ENCODE results near the gene ATF5. TPM values are rescaled to one million over a fixed set of nuclear protein-coding genes. Genes with fewer than 3 reads are reported as not detected.

Gene ATF5
- 40.4 to 59.5 TPM (median 52.8 TPM) in 5 replicates for total RNA-seq (2022; extraction: Qiagen RNA extraction; ENCODE audit: low read depth)

GRCh38 chr19:49929121-49929610, at the start of gene ATF5, which contains the start of gene NUP62:
Gene ATF5 (plus strand): TSS chr19:49929205. CDS start chr19:49930851, 1,646 bp downstream.
Gene NUP62 (minus strand): TSS chr19:49929504. CDS start chr19:49909807, 19,697 bp downstream.

GRCh38 chr19:49896863-49897621, 32.0 kb upstream of the ATF5 start, which contains the start of gene IL4I1:
Gene IL4I1 (minus strand): TSS chr19:49896887. CDS start chr19:49896160, 727 bp downstream.

GRCh38 chr19:49960980-49961379, 32.0 kb downstream of the ATF5 start, which contains the start of gene SIGLEC11:
Gene SIGLEC11 (minus strand): TSS chr19:49961172. CDS start chr19:49961081, 91 bp downstream.

Other genes with a start within 250 kb of the ATF5 start
- 2.7 to 6.9 TPM (median 5.7 TPM) in 5 replicates for gene ADM5, start 239.6 kb upstream of the ATF5 start, total RNA-seq (2022; extraction: Qiagen RNA extraction; ENCODE audit: low read depth)
- gene CPT1C, start 238.1 kb upstream of the ATF5 start, total RNA-seq (2022; extraction: Qiagen RNA extraction; ENCODE audit: low read depth): 11.4 to 14.4 TPM (median 13.4 TPM) in 5 replicates
- not detected in 5 replicates for gene TSKS, start 165.9 kb upstream of the ATF5 start, total RNA-seq (2022; extraction: Qiagen RNA extraction; ENCODE audit: low read depth)
- 31.7 to 63.3 TPM (median 57.1 TPM) in 5 replicates for gene AP2A1, start 162.2 kb upstream of the ATF5 start, total RNA-seq (2022; extraction: Qiagen RNA extraction; ENCODE audit: low read depth)
- 9.3 to 17.9 TPM (median 15.0 TPM) in 5 replicates for gene FUZ, start 115.9 kb upstream of the ATF5 start, total RNA-seq (2022; extraction: Qiagen RNA extraction; ENCODE audit: low read depth)
- gene MED25, start 110.9 kb upstream of the ATF5 start, total RNA-seq (2022; extraction: Qiagen RNA extraction; ENCODE audit: low read depth): 39.7 to 74.7 TPM (median 67.0 TPM) in 5 replicates
- 98.8 to 160 TPM (median 149 TPM) in 5 replicates for gene PTOV1, start 78.0 kb upstream of the ATF5 start, total RNA-seq (2022; extraction: Qiagen RNA extraction; ENCODE audit: low read depth)
- gene PNKP, start 61.6 kb upstream of the ATF5 start, total RNA-seq (2022; extraction: Qiagen RNA extraction; ENCODE audit: low read depth): 30.8 to 60.9 TPM (median 51.4 TPM) in 5 replicates
- 64.4 to 121 TPM (median 114 TPM) in 5 replicates for gene AKT1S1, start 51.9 kb upstream of the ATF5 start, total RNA-seq (2022; extraction: Qiagen RNA extraction; ENCODE audit: low read depth)
- gene TBC1D17, start 51.5 kb upstream of the ATF5 start, total RNA-seq (2022; extraction: Qiagen RNA extraction; ENCODE audit: low read depth): 16.6 to 25.0 TPM (median 22.9 TPM) in 5 replicates
- 0.19 to 0.88 TPM (median 0.64 TPM) in 5 replicates for gene IL4I1, start 32.3 kb upstream of the ATF5 start, total RNA-seq (2022; extraction: Qiagen RNA extraction; ENCODE audit: low read depth)
- 60.3 to 101 TPM (median 94.7 TPM) in 5 replicates for gene NUP62, start 299 bp downstream of the ATF5 start, total RNA-seq (2022; extraction: Qiagen RNA extraction; ENCODE audit: low read depth)
- 0.08 TPM in 1 of 5 replicates, not detected in the others for gene SIGLEC11, start 32.0 kb downstream of the ATF5 start, total RNA-seq (2022; extraction: Qiagen RNA extraction; ENCODE audit: low read depth)
- 33.0 to 41.1 TPM (median 38.8 TPM) in 5 replicates for gene VRK3, start 96.2 kb downstream of the ATF5 start, total RNA-seq (2022; extraction: Qiagen RNA extraction; ENCODE audit: low read depth)
- gene ZNF473, start 96.8 kb downstream of the ATF5 start, total RNA-seq (2022; extraction: Qiagen RNA extraction; ENCODE audit: low read depth): 7.7 to 12.9 TPM (median 10.6 TPM) in 5 replicates
- gene IZUMO2, start 234.1 kb downstream of the ATF5 start, total RNA-seq (2022; extraction: Qiagen RNA extraction; ENCODE audit: low read depth): not detected in 5 replicates

Measured in A549 treated with ZK216348 at 1 μM for 4 hours (cell line).